ENCODE results near the gene CTCF. TPM values are rescaled to one million over a fixed set of nuclear protein-coding genes. Genes with fewer than 3 reads are reported as not detected.

The CTCF gene
- total and polyA plus RNA-seq, 10 donors, result 24.4 to 67.7 (median 48.6) TPM

DNA sequence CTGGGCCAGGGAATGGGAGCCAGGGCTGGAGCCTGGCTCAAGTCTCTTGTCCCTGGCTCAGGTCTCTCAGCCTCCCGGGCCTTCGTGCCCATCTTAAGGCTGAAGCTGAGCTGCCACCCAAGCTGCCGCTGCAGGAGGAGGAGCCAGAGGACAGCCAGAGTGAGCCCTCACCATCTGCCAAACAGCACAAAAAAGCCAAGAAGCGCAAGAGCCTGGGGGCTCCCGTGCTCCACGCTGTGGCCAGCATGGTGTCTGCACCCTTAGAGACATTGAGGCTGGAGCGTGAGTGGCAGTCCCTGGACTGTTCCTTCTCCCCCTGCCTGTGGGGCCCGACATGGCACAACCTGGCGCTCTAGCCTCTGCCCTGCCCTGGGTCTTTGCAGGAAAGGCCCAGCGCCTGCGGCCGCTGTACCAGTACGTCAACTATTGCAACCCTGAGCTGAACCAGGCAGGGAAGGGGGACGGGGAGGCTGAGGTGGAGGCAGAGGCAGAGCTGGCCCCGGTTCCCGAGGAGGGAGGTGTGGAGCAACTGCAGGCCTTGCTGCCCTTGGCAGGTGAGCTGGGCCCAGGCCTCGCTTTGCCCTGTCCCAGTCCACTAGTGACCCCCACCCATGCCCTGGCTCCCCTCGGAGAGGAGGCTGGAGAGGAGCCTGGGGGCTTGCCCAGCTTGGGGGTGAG, 105.6 kb downstream of the CTCF start:
- 24 to 29% (median 27%) methylated on average over 13 to 18 of the region's 18 CpGs for WGBS, 5 donors
- TF ChIP-seq POLR2AphosphoS5 (IDR thresholded peaks at IDR 0.05), result peak; percentile 77 to 80 (median 77)
- TF ChIP-seq POLR2A (IDR thresholded peaks at IDR 0.05), result no peak
- TF ChIP-seq CTCF (IDR thresholded peaks at IDR 0.05 in 8 of 11, conservative IDR thresholded peaks at IDR 0.05 in 3 of 11), result peak; percentile 69 to 91 (median 86)
- Histone ChIP-seq H3K9me3 (no peaks in the 10 kb centered on the region), H3K36me3 (peaks cover 0 to 18% (median 0%) of the 10 kb centered on the region in 6 donors), H3K27ac (peak overlapping the region; percentile 74 to 95 (median 90)), H3K4me3 (peak overlapping the region in 6 of 8 donors; percentile 75 to 84 (median 80)), H3K27me3 (replicated peaks in 1 of 7) (no peaks in the 10 kb centered on the region), H3K4me1 (peaks cover 27 to 88% (median 60%) of the 10 kb centered on the region in 6 donors)
- intact Hi-C loops (cut with DNase I; ENCODE audit: low total_unique reads), result no loop called here
- peak; percentile 93 for DNase-seq

DNA sequence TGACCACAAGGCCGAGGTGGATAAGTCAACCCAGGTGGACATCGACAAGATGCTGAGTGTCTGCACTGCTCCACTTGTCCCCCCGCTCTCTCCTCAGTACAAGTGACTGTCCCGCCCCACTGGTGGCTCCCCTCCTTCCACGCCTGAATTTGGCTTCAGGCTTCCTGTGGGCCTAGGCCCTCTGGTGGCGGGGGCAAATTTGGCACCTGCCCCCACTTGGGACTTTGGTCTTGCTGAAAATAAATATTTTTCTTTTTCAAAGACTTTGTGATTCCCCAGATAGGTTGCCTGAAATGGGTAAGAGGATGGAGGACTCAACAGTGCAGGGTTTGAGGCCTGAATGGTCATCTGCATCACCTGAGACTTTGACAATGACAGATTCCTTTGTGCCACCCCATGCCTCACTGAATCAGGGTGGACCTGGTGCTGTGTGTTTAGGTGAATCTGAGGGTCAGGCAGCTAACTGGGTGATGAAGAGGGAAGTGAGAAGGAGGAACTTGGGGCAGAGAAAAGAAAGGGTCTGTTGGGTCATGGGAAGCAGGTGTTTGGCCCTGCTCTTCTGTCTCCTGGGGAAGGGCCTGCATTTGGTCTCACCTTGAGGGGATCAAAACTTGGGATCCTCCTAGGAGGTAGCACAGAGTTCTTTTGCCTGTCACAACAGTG, 106.3 kb downstream of the CTCF start:
- Histone ChIP-seq H3K9me3 (no peaks in the 10 kb centered on the region), H3K36me3 (peaks cover 0 to 12% (median 0%) of the 10 kb centered on the region in 6 donors), H3K4me3 (peak overlapping the region in 1 of 8 donors; percentile 79), H3K27ac (peak overlapping the region; percentile 24 to 95 (median 90)), H3K4me1 (peaks cover 33 to 88% (median 66%) of the 10 kb centered on the region in 6 donors), H3K27me3 (replicated peaks in 1 of 7) (no peaks in the 10 kb centered on the region)
- TF ChIP-seq CTCF (IDR thresholded peaks at IDR 0.05 in 8 of 11, conservative IDR thresholded peaks at IDR 0.05 in 3 of 11) (peak in 2 of 11 experiments; percentile 4 to 5), POLR2A (IDR thresholded peaks at IDR 0.05) (no peak)
- no peak for DNase-seq
- WGBS, 5 donors, result 58 to 81% (median 74%) methylated on average over 4 to 6 of the region's 6 CpGs
- intact Hi-C loops (cut with DNase I; ENCODE audit: low total_unique reads), result no loop called here

DNA sequence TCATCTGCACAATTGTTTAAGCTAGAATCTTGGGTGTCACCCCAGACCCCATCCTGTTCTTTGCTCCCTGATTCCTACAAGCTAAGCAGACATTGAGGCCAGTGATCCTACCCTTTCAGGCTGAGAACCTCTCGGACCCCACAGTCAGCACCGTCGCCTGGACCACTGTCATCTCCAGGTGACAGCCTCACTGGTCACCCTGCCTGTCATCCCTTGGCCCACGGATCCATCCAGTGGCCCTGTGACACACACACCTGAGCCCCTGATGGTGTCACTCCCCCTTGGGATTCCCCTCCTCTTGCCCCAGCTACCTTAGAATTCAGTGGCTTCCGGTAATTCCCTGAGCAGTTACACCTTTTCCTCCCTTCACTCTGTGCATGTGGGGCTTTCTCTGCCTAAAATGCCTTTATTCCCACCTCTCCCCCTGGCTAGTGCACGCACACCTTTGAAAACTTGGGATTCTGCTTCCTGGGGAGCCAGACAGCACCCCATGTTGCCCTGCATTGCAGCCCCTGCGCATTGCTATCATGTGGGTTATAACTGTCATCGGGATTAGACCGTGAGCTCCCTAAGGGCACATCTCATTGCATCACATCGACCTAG, 107.3 kb downstream of the CTCF start:
- peaks cover 41 to 94% (median 76%) of the 10 kb centered on the region in 6 donors for H3K4me1 ChIP-seq
- H3K4me3 ChIP-seq, result no peak overlapping the region
- no peaks in the 10 kb centered on the region for H3K27me3 ChIP-seq (replicated peaks in 1 of 7)
- intact Hi-C loops (cut with DNase I; ENCODE audit: low total_unique reads), result loop anchor here (5.0 to 10.0 kb wide), 2 partner anchors 48 to 255 kb away; partner anchors contain the start of gene GFOD2
- no peaks in the 10 kb centered on the region for H3K9me3 ChIP-seq
- H3K27ac ChIP-seq, result peak overlapping the region in 6 of 8 donors; percentile 20 to 95 (median 90)
- peaks cover 0 to 4% (median 0%) of the 10 kb centered on the region in 6 donors for H3K36me3 ChIP-seq
- DNase-seq, result no peak
- WGBS, 5 donors, result 86 to 93% (median 91%) methylated on average over 10 of the region's 10 CpGs
- TF ChIP-seq POLR2AphosphoS5 (IDR thresholded peaks at IDR 0.05) (no peak), CTCF (IDR thresholded peaks at IDR 0.05 in 8 of 11, conservative IDR thresholded peaks at IDR 0.05 in 3 of 11) (no peak), POLR2A (IDR thresholded peaks at IDR 0.05) (no peak)

All from spleen (tissue), 11 donors.